GM12878 (cell line): ENCODE data around the gene OPRL1. TPM values are rescaled to one million over a fixed set of nuclear protein-coding genes. Genes with fewer than 3 reads are reported as not detected.

Experiments used
- HDAC6 ChIP-seq: fragments of 200-600 bp; sonication (generic); IDR thresholded peaks from one replicate; pipeline ENCODE4 v1.8.0; 2017; ENCODE audit warnings: antibody characterized with exemption; ENCODE audit not compliant: unreplicated experiment
- IKZF2 ChIP-seq, 2 experiments: fragments of 450-650 bp; IDR thresholded peaks; 2 replicates each; pipeline ENCODE4 v1.6.1; 2017; ENCODE audit warnings: mild to moderate bottlenecking in 2 of 2, moderate library complexity in 2 of 2
- KLF5 ChIP-seq: fragments of 450-650 bp; IDR thresholded peaks from 2 replicates; pipeline ENCODE4 v1.6.1; 2014; ENCODE audit warnings: mild to moderate bottlenecking; ENCODE audit not compliant: partially characterized antibody
- NR2C1 ChIP-seq: fragments of 450-650 bp; IDR thresholded peaks from 2 replicates; pipeline ENCODE4 v1.6.1; 2017; ENCODE audit warnings: antibody characterized with exemption, mild to moderate bottlenecking, moderate library complexity
- RB1 ChIP-seq: fragments of 450-650 bp; formaldehyde crosslinking; IDR thresholded peaks from 2 replicates; pipeline ENCODE4 v1.6.1; 2017; ENCODE audit warnings: mild to moderate bottlenecking, borderline replicate concordance
- SMARCA5 ChIP-seq: fragments of 450-650 bp; IDR thresholded peaks from 2 replicates; pipeline ENCODE4 v1.6.1; 2017; ENCODE audit warnings: mild to moderate bottlenecking
- SUPT20H ChIP-seq: IDR thresholded peaks from 2 replicates; pipeline ENCODE4 v1.6.1; 2011; ENCODE audit warnings: low read depth, mild to moderate bottlenecking, low read length, moderate library complexity, borderline replicate concordance; ENCODE audit not compliant: control insufficient read depth
- polyA plus RNA-seq, 11 experiments: library from polyadenylated mRNA; depleted of rRNA in 4 of 11; unstranded in 6 of 11; stranded (reverse) in 5 of 11; fragments of >200 nt; fragmentation: Nextera tagmentation in 4 of 11; fragmentation: Illumina TruSeq in 1 of 11; extraction: Ambion mirVana in 4 of 11; extraction: Trizol in 1 of 11; gene quantifications; 1 replicate in 1 of 11; 2 replicates in 10 of 11; pipeline versions ENCODE4 v1.2.1 to v1.2.3, GENCODE V29; 2011 to 2016; ENCODE audit warnings: inconsistent platforms in 2 of 11, missing spikeins in 2 of 11, low read depth in 1 of 11
- total RNA-seq, 4 experiments: library from RNA; depleted of rRNA in 3 of 4; stranded (reverse); fragments of >200 nt in 3 of 4; fragmentation: Illumina TruSeq in 1 of 4; extraction: Trizol in 1 of 4; gene quantifications; 2 replicates each; pipeline versions ENCODE4 v1.2.1 to v1.2.3, GENCODE V29; 2013 to 2021
- TF ChIP-seq, protein P1 (sequence below): IDR thresholded peaks from 2 replicates; pipeline ENCODE4 v1.6.1; 2012; ENCODE audit warnings: low read depth, low read length, improper control_type of control experiment
- TF ChIP-seq, protein P2 (sequence below): fragments of 450-650 bp; IDR thresholded peaks from 2 replicates; pipeline ENCODE4 v1.6.1; 2017; ENCODE audit warnings: mild to moderate bottlenecking, moderate library complexity
- TF ChIP-seq, protein P3 (sequence below): fragments of 450-650 bp; IDR thresholded peaks from 2 replicates; pipeline ENCODE4 v1.6.1; 2017; ENCODE audit warnings: mild to moderate bottlenecking, moderate library complexity

OPRL1 gene
- total and polyA plus RNA-seq, 10 of the 15 experiments (the other 5 are each of a cell fraction or from before 2014, with no cell fraction given), result 0.04 to 0.41 (median 0.24) TPM; not detected in 1

DNA sequence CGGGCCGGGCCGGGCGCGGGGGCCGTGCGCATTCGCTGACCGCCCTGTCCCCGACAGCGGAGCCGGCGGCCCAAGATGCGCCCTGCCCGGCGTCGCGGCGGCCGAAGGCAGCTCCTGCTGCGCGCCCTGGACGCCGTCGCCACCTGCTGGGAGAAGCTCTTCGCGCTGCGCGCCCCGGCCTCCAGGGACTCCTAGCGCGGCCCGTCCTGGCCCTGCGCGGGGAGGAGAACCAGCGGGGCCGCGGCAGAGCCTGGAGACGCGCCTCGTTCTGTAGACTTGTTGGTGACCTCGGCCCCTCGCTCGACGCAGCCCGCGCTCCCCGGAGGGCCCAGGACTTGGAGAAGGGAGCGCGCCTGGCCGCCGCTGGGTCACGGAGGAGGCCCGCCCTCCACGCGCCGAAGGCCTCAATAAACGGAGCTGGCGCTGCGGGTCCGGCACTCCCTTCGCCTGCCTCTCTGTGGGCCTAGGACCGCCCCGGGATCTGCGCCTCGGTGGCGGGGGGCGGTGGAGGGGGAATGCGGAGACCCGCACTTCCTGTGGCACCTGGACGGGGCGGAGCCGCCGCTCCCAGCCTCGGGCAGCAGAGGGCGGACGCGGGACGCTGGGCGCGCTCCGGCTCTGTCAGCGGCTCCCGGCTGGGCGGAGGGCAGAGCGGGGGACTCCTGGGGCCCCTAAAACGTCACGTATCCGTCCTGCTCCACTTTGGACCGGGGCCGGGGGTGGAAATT, 41.2 kb upstream of the OPRL1 start (continued):
- TF ChIP-seq, protein P1, sequence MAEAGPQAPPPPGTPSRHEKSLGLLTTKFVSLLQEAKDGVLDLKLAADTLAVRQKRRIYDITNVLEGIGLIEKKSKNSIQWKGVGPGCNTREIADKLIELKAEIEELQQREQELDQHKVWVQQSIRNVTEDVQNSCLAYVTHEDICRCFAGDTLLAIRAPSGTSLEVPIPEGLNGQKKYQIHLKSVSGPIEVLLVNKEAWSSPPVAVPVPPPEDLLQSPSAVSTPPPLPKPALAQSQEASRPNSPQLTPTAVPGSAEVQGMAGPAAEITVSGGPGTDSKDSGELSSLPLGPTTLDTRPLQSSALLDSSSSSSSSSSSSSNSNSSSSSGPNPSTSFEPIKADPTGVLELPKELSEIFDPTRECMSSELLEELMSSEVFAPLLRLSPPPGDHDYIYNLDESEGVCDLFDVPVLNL, result no peak
- TF ChIP-seq SUPT20H, result no peak
- peak; percentile 43 to 62; a peak in 2 of 4 replicates for TF ChIP-seq IKZF2 (IDR thresholded peaks at IDR 0.05)
- TF ChIP-seq, protein P2, sequence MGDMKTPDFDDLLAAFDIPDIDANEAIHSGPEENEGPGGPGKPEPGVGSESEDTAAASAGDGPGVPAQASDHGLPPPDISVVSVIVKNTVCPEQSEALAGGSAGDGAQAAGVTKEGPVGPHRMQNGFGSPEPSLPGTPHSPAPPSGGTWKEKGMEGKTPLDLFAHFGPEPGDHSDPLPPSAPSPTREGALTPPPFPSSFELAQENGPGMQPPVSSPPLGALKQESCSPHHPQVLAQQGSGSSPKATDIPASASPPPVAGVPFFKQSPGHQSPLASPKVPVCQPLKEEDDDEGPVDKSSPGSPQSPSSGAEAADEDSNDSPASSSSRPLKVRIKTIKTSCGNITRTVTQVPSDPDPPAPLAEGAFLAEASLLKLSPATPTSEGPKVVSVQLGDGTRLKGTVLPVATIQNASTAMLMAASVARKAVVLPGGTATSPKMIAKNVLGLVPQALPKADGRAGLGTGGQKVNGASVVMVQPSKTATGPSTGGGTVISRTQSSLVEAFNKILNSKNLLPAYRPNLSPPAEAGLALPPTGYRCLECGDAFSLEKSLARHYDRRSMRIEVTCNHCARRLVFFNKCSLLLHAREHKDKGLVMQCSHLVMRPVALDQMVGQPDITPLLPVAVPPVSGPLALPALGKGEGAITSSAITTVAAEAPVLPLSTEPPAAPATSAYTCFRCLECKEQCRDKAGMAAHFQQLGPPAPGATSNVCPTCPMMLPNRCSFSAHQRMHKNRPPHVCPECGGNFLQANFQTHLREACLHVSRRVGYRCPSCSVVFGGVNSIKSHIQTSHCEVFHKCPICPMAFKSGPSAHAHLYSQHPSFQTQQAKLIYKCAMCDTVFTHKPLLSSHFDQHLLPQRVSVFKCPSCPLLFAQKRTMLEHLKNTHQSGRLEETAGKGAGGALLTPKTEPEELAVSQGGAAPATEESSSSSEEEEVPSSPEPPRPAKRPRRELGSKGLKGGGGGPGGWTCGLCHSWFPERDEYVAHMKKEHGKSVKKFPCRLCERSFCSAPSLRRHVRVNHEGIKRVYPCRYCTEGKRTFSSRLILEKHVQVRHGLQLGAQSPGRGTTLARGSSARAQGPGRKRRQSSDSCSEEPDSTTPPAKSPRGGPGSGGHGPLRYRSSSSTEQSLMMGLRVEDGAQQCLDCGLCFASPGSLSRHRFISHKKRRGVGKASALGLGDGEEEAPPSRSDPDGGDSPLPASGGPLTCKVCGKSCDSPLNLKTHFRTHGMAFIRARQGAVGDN, result peak; percentile 90
- TF ChIP-seq RB1, result peak; percentile 91; the same call in 1 of the 2 replicates
- peak; percentile 46 for TF ChIP-seq KLF5
- TF ChIP-seq, protein P3, sequence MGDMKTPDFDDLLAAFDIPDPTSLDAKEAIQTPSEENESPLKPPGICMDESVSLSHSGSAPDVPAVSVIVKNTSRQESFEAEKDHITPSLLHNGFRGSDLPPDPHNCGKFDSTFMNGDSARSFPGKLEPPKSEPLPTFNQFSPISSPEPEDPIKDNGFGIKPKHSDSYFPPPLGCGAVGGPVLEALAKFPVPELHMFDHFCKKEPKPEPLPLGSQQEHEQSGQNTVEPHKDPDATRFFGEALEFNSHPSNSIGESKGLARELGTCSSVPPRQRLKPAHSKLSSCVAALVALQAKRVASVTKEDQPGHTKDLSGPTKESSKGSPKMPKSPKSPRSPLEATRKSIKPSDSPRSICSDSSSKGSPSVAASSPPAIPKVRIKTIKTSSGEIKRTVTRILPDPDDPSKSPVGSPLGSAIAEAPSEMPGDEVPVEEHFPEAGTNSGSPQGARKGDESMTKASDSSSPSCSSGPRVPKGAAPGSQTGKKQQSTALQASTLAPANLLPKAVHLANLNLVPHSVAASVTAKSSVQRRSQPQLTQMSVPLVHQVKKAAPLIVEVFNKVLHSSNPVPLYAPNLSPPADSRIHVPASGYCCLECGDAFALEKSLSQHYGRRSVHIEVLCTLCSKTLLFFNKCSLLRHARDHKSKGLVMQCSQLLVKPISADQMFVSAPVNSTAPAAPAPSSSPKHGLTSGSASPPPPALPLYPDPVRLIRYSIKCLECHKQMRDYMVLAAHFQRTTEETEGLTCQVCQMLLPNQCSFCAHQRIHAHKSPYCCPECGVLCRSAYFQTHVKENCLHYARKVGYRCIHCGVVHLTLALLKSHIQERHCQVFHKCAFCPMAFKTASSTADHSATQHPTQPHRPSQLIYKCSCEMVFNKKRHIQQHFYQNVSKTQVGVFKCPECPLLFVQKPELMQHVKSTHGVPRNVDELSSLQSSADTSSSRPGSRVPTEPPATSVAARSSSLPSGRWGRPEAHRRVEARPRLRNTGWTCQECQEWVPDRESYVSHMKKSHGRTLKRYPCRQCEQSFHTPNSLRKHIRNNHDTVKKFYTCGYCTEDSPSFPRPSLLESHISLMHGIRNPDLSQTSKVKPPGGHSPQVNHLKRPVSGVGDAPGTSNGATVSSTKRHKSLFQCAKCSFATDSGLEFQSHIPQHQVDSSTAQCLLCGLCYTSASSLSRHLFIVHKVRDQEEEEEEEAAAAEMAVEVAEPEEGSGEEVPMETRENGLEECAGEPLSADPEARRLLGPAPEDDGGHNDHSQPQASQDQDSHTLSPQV, result peak; percentile 62; the same call in 1 of the 2 replicates
- 0 out of 2 replicates have a peak, but pooled peaks have one; percentile 20 for TF ChIP-seq NR2C1
- TF ChIP-seq SMARCA5, result peak; percentile 94
- peak; percentile 100 for TF ChIP-seq HDAC6
